ENCODE data around the gene MYOG.

DNA sequence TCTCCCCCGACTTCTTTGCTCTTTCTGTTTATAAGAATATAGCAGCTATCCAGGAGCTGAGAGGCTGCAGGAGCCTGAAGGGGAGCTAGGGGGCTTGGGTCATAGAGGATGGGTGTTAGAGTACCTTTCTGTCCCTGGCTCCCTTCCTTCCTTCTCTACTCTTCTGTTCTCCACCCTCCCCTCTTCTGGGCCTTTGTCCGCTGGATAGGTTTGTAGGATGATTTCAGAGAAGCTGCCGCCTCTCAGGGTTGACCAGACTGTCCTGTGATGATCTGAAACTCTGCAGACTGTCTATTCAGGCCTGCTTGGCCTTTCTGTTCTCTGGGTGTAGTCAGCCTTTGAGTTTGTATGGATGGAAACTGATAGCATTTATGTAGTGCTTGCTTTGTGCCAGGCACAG lies 33.2 kb downstream of the MYOG start:
- TF ChIP-seq POLR2A (IDR thresholded peaks at IDR 0.05; ENCODE audit: low read length), result no peak
- no peak for TF ChIP-seq GATA1 (IDR thresholded peaks at IDR 0.05; ENCODE audit: low read depth, low read length)
